ENCODE data around the gene VAV2.

The VAV2 gene

GRCh38 chr9:133888809-133889491 lies 103.2 kb downstream of the VAV2 start:
- DNase-seq: no peak

- no peak for DNase-seq
Observed at GRCh38 chr9:133888048-133888808, 103.9 kb downstream of the VAV2 start.

GRCh38 chr9:133887540-133888047 lies 104.5 kb downstream of the VAV2 start:
- DNase-seq: no peak

- no peak for DNase-seq
Observed at GRCh38 chr9:133886563-133887501, 105.3 kb downstream of the VAV2 start.

- no peak for DNase-seq
Observed at GRCh38 chr9:133884907-133885744, 107.0 kb downstream of the VAV2 start.

- DNase-seq: no peak
Observed at GRCh38 chr9:133882849-133883755, 109.0 kb downstream of the VAV2 start.

GRCh38 chr9:133881671-133882381 lies 110.3 kb downstream of the VAV2 start:
- DNase-seq: no peak

- DNase-seq: no peak
Observed at GRCh38 chr9:133880851-133881661, 111.1 kb downstream of the VAV2 start.

GRCh38 chr9:133880136-133880535 lies 112.0 kb downstream of the VAV2 start:
- no peak for DNase-seq

GRCh38 chr9:133879615-133880014 lies 112.5 kb downstream of the VAV2 start:
- no peak for DNase-seq

GRCh38 chr9:133878402-133878801 lies 113.7 kb downstream of the VAV2 start:
- DNase-seq: no peak

- DNase-seq: no peak
Observed at GRCh38 chr9:133877967-133878366, 114.2 kb downstream of the VAV2 start.

- DNase-seq: no peak
Observed at GRCh38 chr9:133877327-133877726, 114.8 kb downstream of the VAV2 start.

GRCh38 chr9:133876836-133877235 lies 115.3 kb downstream of the VAV2 start:
- no peak for DNase-seq

- DNase-seq: no peak
Observed at GRCh38 chr9:133876144-133876543, 116.0 kb downstream of the VAV2 start.

- DNase-seq: no peak
Observed at GRCh38 chr9:133875131-133875530, 117.0 kb downstream of the VAV2 start.

GRCh38 chr9:133874659-133875058 lies 117.5 kb downstream of the VAV2 start:
- no peak for DNase-seq

- DNase-seq: no peak
Observed at GRCh38 chr9:133874060-133874657, 118.0 kb downstream of the VAV2 start.

GRCh38 chr9:133873461-133873891 lies 118.6 kb downstream of the VAV2 start:
- no peak for DNase-seq
